ENCODE measurements around the gene SLC9A6. TPM values are rescaled to one million over a fixed set of nuclear protein-coding genes. Genes with fewer than 3 reads are reported as not detected.

The SLC9A6 gene
- polyA plus RNA-seq, 1 experiment: 14.7 TPM

Other genes with a start within 250 kb of the SLC9A6 start
- gene CT45A3, start 217.2 kb upstream of the SLC9A6 start, polyA plus RNA-seq (2011; rRNA removed): not detected in 2 replicates
- not detected in 2 replicates for gene CT45A5, start 199.9 kb upstream of the SLC9A6 start, polyA plus RNA-seq (2011; rRNA removed)
- gene CT45A6, start 182.6 kb upstream of the SLC9A6 start, polyA plus RNA-seq (2011; rRNA removed): not detected in 2 replicates
- not detected in 2 replicates for gene CT45A2, start 165.4 kb upstream of the SLC9A6 start, polyA plus RNA-seq (2011; rRNA removed)
- not detected in 2 replicates for gene CT45A7, start 148.2 kb upstream of the SLC9A6 start, polyA plus RNA-seq (2011; rRNA removed)
- gene CT45A8, start 130.9 kb upstream of the SLC9A6 start, polyA plus RNA-seq (2011; rRNA removed): not detected in 2 replicates
- not detected in 2 replicates for gene CT45A9, start 113.6 kb upstream of the SLC9A6 start, polyA plus RNA-seq (2011; rRNA removed)
- not detected in 2 replicates for gene CT45A10, start 92.0 kb upstream of the SLC9A6 start, polyA plus RNA-seq (2011; rRNA removed)
- not detected in 2 replicates for gene SAGE1, start 91.7 kb upstream of the SLC9A6 start, polyA plus RNA-seq (2011; rRNA removed)
- gene MMGT1, start 11.4 kb upstream of the SLC9A6 start, polyA plus RNA-seq (2011; rRNA removed): 16.7 and 23.3 TPM in 2 replicates
- 144 and 158 TPM in 2 replicates for gene FHL1, start 162.1 kb downstream of the SLC9A6 start, polyA plus RNA-seq (2011; rRNA removed)